ENCODE data around the gene TMEM101. TPM values are rescaled to one million over a fixed set of nuclear protein-coding genes. Genes with fewer than 3 reads are reported as not detected.

The TMEM101 gene
- polyA plus RNA-seq, 1 donor (not counting 4 experiments of a cell fraction or from before 2014, with no cell fraction given) = 20.1 TPM

DNA sequence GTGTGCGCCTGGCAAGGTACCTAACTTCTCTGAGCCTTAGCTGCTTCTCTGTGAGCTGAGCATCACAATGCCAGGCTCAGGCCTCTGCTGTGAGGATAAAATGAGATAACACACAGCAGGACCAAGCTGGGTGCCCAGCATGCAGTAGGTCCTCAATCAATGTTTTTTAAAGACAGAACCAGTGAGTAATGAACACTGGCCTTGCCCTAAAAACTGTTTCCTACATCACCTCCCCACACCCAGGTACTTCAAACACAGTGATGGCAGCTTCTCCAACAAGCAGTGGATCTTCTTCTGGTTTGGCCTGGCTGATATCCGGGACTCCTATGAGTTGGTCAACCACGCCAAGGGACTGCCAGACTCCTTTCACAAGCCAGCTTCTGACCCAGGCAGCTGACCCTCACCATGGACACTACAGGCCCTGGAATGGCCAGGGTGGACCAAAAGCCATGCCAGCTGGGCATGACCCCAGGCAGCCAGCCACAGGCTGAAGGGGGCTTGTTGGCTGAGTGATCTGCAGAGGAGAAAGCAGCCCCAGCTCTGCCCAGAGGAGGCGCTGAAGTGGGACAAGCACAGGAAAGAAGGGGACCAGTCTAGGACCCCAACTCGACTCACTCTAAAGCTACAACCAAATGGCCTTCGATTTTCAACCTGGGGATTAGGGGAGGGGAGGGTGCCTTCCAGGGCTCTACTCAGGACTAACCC is 6.4 kb downstream of the TMEM101 start:
- no peaks in the 10 kb centered on the region for H3K79me2 ChIP-seq (ENCODE audit: control insufficient read depth, insufficient read depth, low read length)
- FAIRE-seq = no peak
- H3K9me1 ChIP-seq (ENCODE audit: control insufficient read depth, extremely low read depth, insufficient read depth, low read length) = no peaks in the 10 kb centered on the region
- TF ChIP-seq EZH2 (IDR thresholded peaks at IDR 0.05; ENCODE audit: low read length) = no peak
- TF ChIP-seq, protein P1, sequence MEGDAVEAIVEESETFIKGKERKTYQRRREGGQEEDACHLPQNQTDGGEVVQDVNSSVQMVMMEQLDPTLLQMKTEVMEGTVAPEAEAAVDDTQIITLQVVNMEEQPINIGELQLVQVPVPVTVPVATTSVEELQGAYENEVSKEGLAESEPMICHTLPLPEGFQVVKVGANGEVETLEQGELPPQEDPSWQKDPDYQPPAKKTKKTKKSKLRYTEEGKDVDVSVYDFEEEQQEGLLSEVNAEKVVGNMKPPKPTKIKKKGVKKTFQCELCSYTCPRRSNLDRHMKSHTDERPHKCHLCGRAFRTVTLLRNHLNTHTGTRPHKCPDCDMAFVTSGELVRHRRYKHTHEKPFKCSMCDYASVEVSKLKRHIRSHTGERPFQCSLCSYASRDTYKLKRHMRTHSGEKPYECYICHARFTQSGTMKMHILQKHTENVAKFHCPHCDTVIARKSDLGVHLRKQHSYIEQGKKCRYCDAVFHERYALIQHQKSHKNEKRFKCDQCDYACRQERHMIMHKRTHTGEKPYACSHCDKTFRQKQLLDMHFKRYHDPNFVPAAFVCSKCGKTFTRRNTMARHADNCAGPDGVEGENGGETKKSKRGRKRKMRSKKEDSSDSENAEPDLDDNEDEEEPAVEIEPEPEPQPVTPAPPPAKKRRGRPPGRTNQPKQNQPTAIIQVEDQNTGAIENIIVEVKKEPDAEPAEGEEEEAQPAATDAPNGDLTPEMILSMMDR (optimal IDR thresholded peaks at IDR 0.05 in 1 of 3, IDR thresholded peaks at IDR 0.05 in 1 of 3, conservative IDR thresholded peaks at IDR 0.05 in 1 of 3; ENCODE audit: extremely low read depth in 1 of 3, insufficient read depth in 2 of 3, low read length in 3 of 3) = peak in 1 of 3 experiments; percentile 9
- no peaks in the 10 kb centered on the region for H3K9me3 ChIP-seq (ENCODE audit: control insufficient read depth, low read depth, low read length)
- H3K4me1 ChIP-seq (ENCODE audit: control insufficient read depth, extremely low read depth, insufficient read depth, low read length) = peaks cover 23% of the 10 kb centered on the region
- no peaks in the 10 kb centered on the region for H4K20me1 ChIP-seq (ENCODE audit: control insufficient read depth, extremely low read depth, insufficient read depth, low read length)
- peaks cover 11% of the 10 kb centered on the region in 2 experiments for H3K36me3 ChIP-seq (ENCODE audit: control insufficient read depth in 2 of 2, extremely low read depth in 1 of 2, insufficient read depth in 2 of 2, low read length in 2 of 2)
- peak overlapping the region; percentile 94 for H3K4me2 ChIP-seq (ENCODE audit: control insufficient read depth, extremely low read depth, insufficient read depth, low read depth, low read length)
- no peaks in the 10 kb centered on the region for H3K27me3 ChIP-seq (ENCODE audit: control insufficient read depth, extremely low read depth, insufficient read depth, low read length)
- dilution Hi-C loops (cut with MboI; ENCODE audit: extremely low pct_ligation_motif_present, low sequenced_read_pairs) = no loop called here
- no peak overlapping the region for H2AFZ ChIP-seq (ENCODE audit: control insufficient read depth, low read length)
- no peak for DNase-seq (ENCODE audit: low read depth, low spot score)
- peak overlapping the region in 1 of 3 experiments; percentile 85 for H3K4me3 ChIP-seq (ENCODE audit: control insufficient read depth in 2 of 3, extremely low read depth in 1 of 3, insufficient read depth in 2 of 3, low read depth in 1 of 3, low read length in 3 of 3)
- no peak overlapping the region for H3K27ac ChIP-seq (ENCODE audit: control insufficient read depth, insufficient read depth, low read length)
- H3K9ac ChIP-seq (ENCODE audit: control insufficient read depth, extremely low read depth, insufficient read depth, low read length) = no peak overlapping the region

DNA sequence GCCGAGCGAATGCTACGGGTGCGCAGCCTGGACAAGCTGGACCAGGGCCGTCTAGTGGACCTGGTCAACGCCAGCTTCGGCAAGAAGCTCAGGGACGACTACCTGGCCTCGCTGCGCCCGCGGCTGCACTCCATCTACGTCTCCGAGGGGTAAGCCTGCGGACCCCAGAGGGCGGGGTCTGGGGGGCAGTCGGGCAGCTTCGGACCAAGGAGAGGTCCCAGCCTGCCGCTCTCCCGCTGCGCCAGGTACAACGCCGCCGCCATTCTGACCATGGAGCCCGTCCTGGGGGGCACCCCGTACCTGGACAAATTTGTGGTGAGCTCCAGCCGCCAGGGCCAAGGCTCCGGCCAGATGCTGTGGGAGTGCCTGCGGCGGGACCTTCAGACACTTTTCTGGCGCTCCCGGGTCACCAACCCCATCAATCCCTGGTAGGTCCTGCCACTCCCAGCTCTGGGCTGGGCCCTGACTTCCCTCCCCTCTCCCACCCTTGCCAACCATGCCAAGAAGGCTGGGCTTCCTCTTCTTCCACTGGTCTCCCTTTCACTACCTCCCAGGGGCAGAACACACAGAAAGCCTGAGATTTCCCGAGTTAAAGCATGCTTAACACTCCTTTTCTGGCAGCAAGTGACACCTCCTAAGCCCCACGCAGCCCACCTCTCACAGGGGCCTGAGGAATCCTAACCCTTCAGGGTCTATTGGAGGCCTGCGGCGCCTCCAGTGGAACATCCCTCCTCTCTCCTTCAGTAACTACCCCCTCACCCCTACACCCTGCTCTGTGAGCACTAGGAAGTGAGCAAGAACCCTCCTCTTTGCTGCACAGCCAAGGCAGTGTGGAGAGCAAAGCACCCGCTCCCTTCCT is 7.2 kb downstream of the TMEM101 start:
- Histone ChIP-seq H3K9ac (ENCODE audit: control insufficient read depth, extremely low read depth, insufficient read depth, low read length) (peak overlapping the region; percentile 69), H3K9me1 (ENCODE audit: control insufficient read depth, extremely low read depth, insufficient read depth, low read length) (no peaks in the 10 kb centered on the region), H3K27ac (ENCODE audit: control insufficient read depth, insufficient read depth, low read length) (peak overlapping the region; percentile 20), H3K36me3 (ENCODE audit: control insufficient read depth in 2 of 2, extremely low read depth in 1 of 2, insufficient read depth in 2 of 2, low read length in 2 of 2) (peaks cover 9 to 11% of the 10 kb centered on the region in 2 experiments), H3K79me2 (ENCODE audit: control insufficient read depth, insufficient read depth, low read length) (no peaks in the 10 kb centered on the region), H2AFZ (ENCODE audit: control insufficient read depth, low read length) (peak overlapping the region; percentile 78), H4K20me1 (ENCODE audit: control insufficient read depth, extremely low read depth, insufficient read depth, low read length) (no peaks in the 10 kb centered on the region), H3K9me3 (ENCODE audit: control insufficient read depth, low read depth, low read length) (no peaks in the 10 kb centered on the region), H3K4me1 (ENCODE audit: control insufficient read depth, extremely low read depth, insufficient read depth, low read length) (peaks cover 25% of the 10 kb centered on the region), H3K27me3 (ENCODE audit: control insufficient read depth, extremely low read depth, insufficient read depth, low read length) (no peaks in the 10 kb centered on the region), H3K4me2 (ENCODE audit: control insufficient read depth, extremely low read depth, insufficient read depth, low read depth, low read length) (peak overlapping the region; percentile 94), H3K4me3 (ENCODE audit: control insufficient read depth in 2 of 3, extremely low read depth in 1 of 3, insufficient read depth in 2 of 3, low read depth in 1 of 3, low read length in 3 of 3) (peak overlapping the region; percentile 53 to 85 (median 71))
- dilution Hi-C loops (cut with MboI; ENCODE audit: extremely low pct_ligation_motif_present, low sequenced_read_pairs) = no loop called here
- no peak for FAIRE-seq
- DNase-seq (ENCODE audit: low read depth, low spot score) = no peak
- no peak for TF ChIP-seq EZH2 (IDR thresholded peaks at IDR 0.05; ENCODE audit: low read length)
- TF ChIP-seq, protein P1 (optimal IDR thresholded peaks at IDR 0.05 in 1 of 3, IDR thresholded peaks at IDR 0.05 in 1 of 3, conservative IDR thresholded peaks at IDR 0.05 in 1 of 3; ENCODE audit: extremely low read depth in 1 of 3, insufficient read depth in 2 of 3, low read length in 3 of 3) = no peak
